Measurements from ENCODE around the gene SMIM21.

Gene SMIM21

GRCh38 chr18:75390854-75391253, 36.6 kb downstream of the SMIM21 start:
- no peaks in the 10 kb centered on the region for H3K4me1 ChIP-seq (ENCODE audit: low read length)
- no peak for DNase-seq
- no peaks in the 10 kb centered on the region for H3F3A ChIP-seq (ENCODE audit: insufficient read depth, low read length)
- H3K79me2 ChIP-seq (ENCODE audit: low read length), result no peaks in the 10 kb centered on the region
- H3K27ac ChIP-seq (ENCODE audit: low read length), result no peak overlapping the region
- H3K4me3 ChIP-seq (ENCODE audit: low read length), result no peak overlapping the region
- no peaks in the 10 kb centered on the region for H3K36me3 ChIP-seq (replicated peaks; ENCODE audit: insufficient read depth, low read length)
- H4K20me1 ChIP-seq (ENCODE audit: insufficient read depth, low read length), result no peaks in the 10 kb centered on the region
- no peaks in the 10 kb centered on the region for H3K9me3 ChIP-seq (replicated peaks; ENCODE audit: insufficient read depth, low read length)
- no peak overlapping the region for H2AFZ ChIP-seq (ENCODE audit: low read length)
- no peak overlapping the region for H3K4me2 ChIP-seq (ENCODE audit: low read depth, low read length)
- no peak overlapping the region for H3K9ac ChIP-seq (ENCODE audit: low read length)
- H3K9me2 ChIP-seq (replicated peaks; ENCODE audit: insufficient read depth, low read length), result no peaks in the 10 kb centered on the region
- no peaks in the 10 kb centered on the region for H3K27me3 ChIP-seq (replicated peaks; ENCODE audit: insufficient read depth, low read length)
- no peak for TF ChIP-seq EZH2phosphoT487 (IDR thresholded peaks at IDR 0.05; ENCODE audit: low read length)
- no peak for TF ChIP-seq CTCF (IDR thresholded peaks at IDR 0.05; ENCODE audit: low read length)
- TF ChIP-seq EZH2 (optimal IDR thresholded peaks at IDR 0.05; ENCODE audit: low read depth, low read length), result no peak

GRCh38 chr18:75384144-75384543, 43.4 kb downstream of the SMIM21 start:
- no peak for DNase-seq
- no peak overlapping the region for H3K27ac ChIP-seq (ENCODE audit: low read length)
- no peaks in the 10 kb centered on the region for H3K27me3 ChIP-seq (replicated peaks; ENCODE audit: insufficient read depth, low read length)
- H3K36me3 ChIP-seq (replicated peaks; ENCODE audit: insufficient read depth, low read length), result no peaks in the 10 kb centered on the region
- no peak for TF ChIP-seq CTCF (IDR thresholded peaks at IDR 0.05; ENCODE audit: low read length)
- TF ChIP-seq EZH2 (optimal IDR thresholded peaks at IDR 0.05; ENCODE audit: low read depth, low read length), result no peak
- TF ChIP-seq EZH2phosphoT487 (IDR thresholded peaks at IDR 0.05; ENCODE audit: low read length), result no peak
- no peak overlapping the region for H3K9ac ChIP-seq (ENCODE audit: low read length)
- H3K79me2 ChIP-seq (ENCODE audit: low read length), result no peaks in the 10 kb centered on the region
- no peak overlapping the region for H3K4me2 ChIP-seq (ENCODE audit: low read depth, low read length)
- no peaks in the 10 kb centered on the region for H3F3A ChIP-seq (ENCODE audit: insufficient read depth, low read length)
- H2AFZ ChIP-seq (ENCODE audit: low read length), result no peak overlapping the region
- no peaks in the 10 kb centered on the region for H4K20me1 ChIP-seq (ENCODE audit: insufficient read depth, low read length)
- no peaks in the 10 kb centered on the region for H3K9me3 ChIP-seq (replicated peaks; ENCODE audit: insufficient read depth, low read length)
- no peaks in the 10 kb centered on the region for H3K4me1 ChIP-seq (ENCODE audit: low read length)
- no peaks in the 10 kb centered on the region for H3K9me2 ChIP-seq (replicated peaks; ENCODE audit: insufficient read depth, low read length)
- H3K4me3 ChIP-seq (ENCODE audit: low read length), result no peak overlapping the region

- no peaks in the 10 kb centered on the region for H3K79me2 ChIP-seq (ENCODE audit: low read length)
- no peaks in the 10 kb centered on the region for H3K27me3 ChIP-seq (replicated peaks; ENCODE audit: insufficient read depth, low read length)
- no peaks in the 10 kb centered on the region for H3K36me3 ChIP-seq (replicated peaks; ENCODE audit: insufficient read depth, low read length)
- no peaks in the 10 kb centered on the region for H3K4me1 ChIP-seq (ENCODE audit: low read length)
- DNase-seq, result no peak
- H3K9me3 ChIP-seq (replicated peaks; ENCODE audit: insufficient read depth, low read length), result no peaks in the 10 kb centered on the region
- no peaks in the 10 kb centered on the region for H3K9me2 ChIP-seq (replicated peaks; ENCODE audit: insufficient read depth, low read length)
- H3K27ac ChIP-seq (ENCODE audit: low read length), result no peak overlapping the region
- no peaks in the 10 kb centered on the region for H4K20me1 ChIP-seq (ENCODE audit: insufficient read depth, low read length)
- TF ChIP-seq CTCF (IDR thresholded peaks at IDR 0.05; ENCODE audit: low read length) (no peak), EZH2phosphoT487 (IDR thresholded peaks at IDR 0.05; ENCODE audit: low read length) (no peak), EZH2 (optimal IDR thresholded peaks at IDR 0.05; ENCODE audit: low read depth, low read length) (no peak)
- H3K4me2 ChIP-seq (ENCODE audit: low read depth, low read length), result no peak overlapping the region
- no peak overlapping the region for H3K9ac ChIP-seq (ENCODE audit: low read length)
- H2AFZ ChIP-seq (ENCODE audit: low read length), result no peak overlapping the region
- no peaks in the 10 kb centered on the region for H3F3A ChIP-seq (ENCODE audit: insufficient read depth, low read length)
- H3K4me3 ChIP-seq (ENCODE audit: low read length), result no peak overlapping the region
Observed at GRCh38 chr18:75378376-75379315, 48.9 kb downstream of the SMIM21 start.
